WTC11 (cell line): ENCODE results near the gene ELFN1.

ENCODE experiments used
- CTCF ChIP-seq: fragments of 200-600 bp; IDR thresholded peaks from 2 replicates; pipeline ENCODE4 v1.8.0; 2022; ENCODE audit warnings: antibody characterized with exemption
- ESRRA ChIP-seq: sonication (generic); formaldehyde crosslinking; IDR thresholded peaks from 2 replicates; pipeline ENCODE4 v1.8.1; 2022; ENCODE audit warnings: mild to moderate bottlenecking, missing genetic modification reagents, borderline replicate concordance
- MAX ChIP-seq: sonication (generic); formaldehyde crosslinking; IDR thresholded peaks from 2 replicates; pipeline ENCODE4 v1.8.0; 2022; ENCODE audit warnings: mild to moderate bottlenecking, missing genetic modification reagents
- RORB ChIP-seq: fragments of 250-450 bp; sonication (Bioruptor Pico); IDR thresholded peaks from 2 replicates; pipeline ENCODE4 v1.9.0; 2021; ENCODE audit warnings: mild to moderate bottlenecking
- SP1 ChIP-seq: sonication (generic); formaldehyde crosslinking; conservative IDR thresholded peaks from 2 replicates; pipeline ENCODE4 v1.8.1; 2022; ENCODE audit warnings: missing genetic modification reagents
- ZNF121 ChIP-seq: sonication (generic); formaldehyde crosslinking; IDR thresholded peaks from 2 replicates; pipeline ENCODE4 v1.8.0; 2023; ENCODE audit warnings: missing genetic modification reagents
- ZNF232 ChIP-seq: sonication (generic); formaldehyde crosslinking; IDR thresholded peaks from 2 replicates; pipeline ENCODE4 v1.8.0; 2022; ENCODE audit warnings: mild to moderate bottlenecking, missing genetic modification reagents

- TF ChIP-seq ESRRA (CRISPR knock-in tag) (no peak), CTCF (no peak), SP1 (no peak), ZNF121 (no peak), RORB (CRISPR knock-in tag) (no peak), MAX (no peak), ZNF232 (CRISPR knock-in tag) (no peak)
These were observed 51.1 kb downstream of the ELFN1 start for GRCh38 chr7:1721047-1721690.
